GM23248 (cell line): ENCODE measurements around the gene MIB2.
"Not testable (repeated sequence)": the region's sequence is repeated elsewhere in the genome, so short reads cannot be mapped to it uniquely, and the experiment has no call there.

Experiments used
- EZH2 ChIP-seq: fragments of 200-600 bp; sonication (generic); IDR thresholded peaks from 2 replicates; pipeline ENCODE4 v1.6.1; 2018; ENCODE audit warnings: antibody characterized with exemption, mild to moderate bottlenecking; ENCODE audit not compliant: insufficient read depth, poor library complexity, severe bottlenecking
- EZH2phosphoT487 ChIP-seq: fragments of 200-600 bp; sonication (generic); IDR thresholded peaks from 2 replicates; pipeline ENCODE4 v1.6.1; 2018; ENCODE audit warnings: antibody characterized with exemption, moderate library complexity, mild to moderate bottlenecking, low read depth; ENCODE audit not compliant: insufficient read depth

- not testable (repeated sequence) for TF ChIP-seq EZH2, EZH2phosphoT487
These were observed 24.1 kb downstream of the MIB2 start for GRCh38 chr1:1639368-1639767.
